ENCODE data around the gene QDPR.

Gene QDPR

GRCh38 chr4:17493619-17494018, 18.3 kb downstream of the QDPR start:
- Histone ChIP-seq H3K27ac (ENCODE audit: low read depth, low read length) (no peak overlapping the region), H3K4me3 (ENCODE audit: low read depth in 1 of 2, low read length in 2 of 2) (no peak overlapping the region), H3K9ac (ENCODE audit: low read depth in 1 of 2, low read length in 2 of 2) (no peak overlapping the region), H3K9me3 (ENCODE audit: control insufficient read depth in 1 of 2, low read length in 2 of 2) (no peaks in the 10 kb centered on the region), H3K4me1 (ENCODE audit: control insufficient read depth in 1 of 2, insufficient read depth in 2 of 2, low read length in 2 of 2) (peaks cover 8 to 9% of the 10 kb centered on the region in 2 donors), H3K27me3 (ENCODE audit: control insufficient read depth in 1 of 2, insufficient read depth in 2 of 2, low read length in 2 of 2) (no peaks in the 10 kb centered on the region), H3K36me3 (ENCODE audit: control insufficient read depth in 1 of 2, insufficient read depth in 2 of 2, low read length in 2 of 2) (peaks cover 30 to 69% of the 10 kb centered on the region in 2 donors)

GRCh38 chr4:17492876-17493275, 19.0 kb downstream of the QDPR start:
- peaks cover 8 to 9% of the 10 kb centered on the region in 2 donors for H3K4me1 ChIP-seq (ENCODE audit: control insufficient read depth in 1 of 2, insufficient read depth in 2 of 2, low read length in 2 of 2)
- no peak overlapping the region for H3K27ac ChIP-seq (ENCODE audit: low read depth, low read length)
- H3K9me3 ChIP-seq (ENCODE audit: control insufficient read depth in 1 of 2, low read length in 2 of 2), result no peaks in the 10 kb centered on the region
- no peaks in the 10 kb centered on the region for H3K27me3 ChIP-seq (ENCODE audit: control insufficient read depth in 1 of 2, insufficient read depth in 2 of 2, low read length in 2 of 2)
- peaks cover 23 to 66% of the 10 kb centered on the region in 2 donors for H3K36me3 ChIP-seq (ENCODE audit: control insufficient read depth in 1 of 2, insufficient read depth in 2 of 2, low read length in 2 of 2)
- H3K9ac ChIP-seq (ENCODE audit: low read depth in 1 of 2, low read length in 2 of 2), result no peak overlapping the region
- H3K4me3 ChIP-seq (ENCODE audit: low read depth in 1 of 2, low read length in 2 of 2), result no peak overlapping the region

DNA sequence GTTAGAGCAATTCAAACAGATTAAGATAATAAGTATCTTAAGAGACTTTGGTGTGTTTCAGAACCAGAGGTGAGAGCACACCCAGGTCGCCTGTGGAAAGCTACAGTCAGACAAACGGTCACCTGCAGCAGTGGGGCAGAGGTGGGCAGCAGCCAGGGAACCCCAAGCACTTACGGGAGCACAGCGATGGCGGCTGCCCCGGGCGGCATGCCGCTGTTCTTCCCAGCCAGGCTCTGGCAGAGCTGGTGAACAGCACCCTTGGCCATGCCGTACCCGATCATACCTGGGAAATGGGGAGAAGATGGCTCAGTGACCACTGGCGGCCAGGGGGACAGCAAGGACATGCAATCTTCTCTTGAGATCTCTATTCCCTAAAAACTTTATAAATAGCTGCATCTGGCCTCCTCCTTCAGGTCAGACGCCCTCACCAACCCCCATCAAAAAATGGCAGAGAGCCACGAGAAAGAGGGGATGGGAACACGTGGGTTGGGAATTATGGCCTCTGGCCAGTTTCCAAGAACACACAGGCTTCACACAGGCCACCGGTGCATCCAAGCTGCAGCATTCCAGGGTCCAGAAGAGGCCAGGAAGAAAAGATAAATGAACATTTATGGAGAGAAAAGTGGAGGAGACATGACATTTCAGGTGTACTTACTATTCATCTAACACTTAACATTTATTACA, 19.7 kb downstream of the QDPR start:
- H3K36me3 ChIP-seq (ENCODE audit: control insufficient read depth in 1 of 2, insufficient read depth in 2 of 2, low read length in 2 of 2), result peaks cover 20 to 62% of the 10 kb centered on the region in 2 donors
- H3K27ac ChIP-seq (ENCODE audit: low read depth, low read length), result no peak overlapping the region
- H3K9ac ChIP-seq (ENCODE audit: low read depth in 1 of 2, low read length in 2 of 2), result no peak overlapping the region
- no peaks in the 10 kb centered on the region for H3K27me3 ChIP-seq (ENCODE audit: control insufficient read depth in 1 of 2, insufficient read depth in 2 of 2, low read length in 2 of 2)
- no peak overlapping the region for H3K4me3 ChIP-seq (ENCODE audit: low read depth in 1 of 2, low read length in 2 of 2)
- no peaks in the 10 kb centered on the region for H3K9me3 ChIP-seq (ENCODE audit: control insufficient read depth in 1 of 2, low read length in 2 of 2)
- peaks cover 8 to 9% of the 10 kb centered on the region in 2 donors for H3K4me1 ChIP-seq (ENCODE audit: control insufficient read depth in 1 of 2, insufficient read depth in 2 of 2, low read length in 2 of 2)

GRCh38 chr4:17491196-17491595, 20.7 kb downstream of the QDPR start:
- Histone ChIP-seq H3K9me3 (ENCODE audit: control insufficient read depth in 1 of 2, low read length in 2 of 2) (no peaks in the 10 kb centered on the region), H3K4me1 (ENCODE audit: control insufficient read depth in 1 of 2, insufficient read depth in 2 of 2, low read length in 2 of 2) (peaks cover 8 to 9% of the 10 kb centered on the region in 2 donors), H3K4me3 (ENCODE audit: low read depth in 1 of 2, low read length in 2 of 2) (no peak overlapping the region), H3K36me3 (ENCODE audit: control insufficient read depth in 1 of 2, insufficient read depth in 2 of 2, low read length in 2 of 2) (peaks cover 27 to 67% of the 10 kb centered on the region in 2 donors), H3K27ac (ENCODE audit: low read depth, low read length) (no peak overlapping the region), H3K27me3 (ENCODE audit: control insufficient read depth in 1 of 2, insufficient read depth in 2 of 2, low read length in 2 of 2) (no peaks in the 10 kb centered on the region), H3K9ac (ENCODE audit: low read depth in 1 of 2, low read length in 2 of 2) (no peak overlapping the region)

GRCh38 chr4:17490575-17491059, 21.3 kb downstream of the QDPR start:
- no peaks in the 10 kb centered on the region for H3K9me3 ChIP-seq (ENCODE audit: control insufficient read depth in 1 of 2, low read length in 2 of 2)
- H3K9ac ChIP-seq (ENCODE audit: low read depth in 1 of 2, low read length in 2 of 2), result no peak overlapping the region
- H3K27ac ChIP-seq (ENCODE audit: low read depth, low read length), result no peak overlapping the region
- peaks cover 8 to 9% of the 10 kb centered on the region in 2 donors for H3K4me1 ChIP-seq (ENCODE audit: control insufficient read depth in 1 of 2, insufficient read depth in 2 of 2, low read length in 2 of 2)
- peaks cover 28 to 65% of the 10 kb centered on the region in 2 donors for H3K36me3 ChIP-seq (ENCODE audit: control insufficient read depth in 1 of 2, insufficient read depth in 2 of 2, low read length in 2 of 2)
- H3K27me3 ChIP-seq (ENCODE audit: control insufficient read depth in 1 of 2, insufficient read depth in 2 of 2, low read length in 2 of 2), result no peaks in the 10 kb centered on the region
- H3K4me3 ChIP-seq (ENCODE audit: low read depth in 1 of 2, low read length in 2 of 2), result no peak overlapping the region

GRCh38 chr4:17489721-17490120, 22.2 kb downstream of the QDPR start:
- no peak overlapping the region for H3K9ac ChIP-seq (ENCODE audit: low read depth in 1 of 2, low read length in 2 of 2)
- H3K27me3 ChIP-seq (ENCODE audit: control insufficient read depth in 1 of 2, insufficient read depth in 2 of 2, low read length in 2 of 2), result no peaks in the 10 kb centered on the region
- H3K9me3 ChIP-seq (ENCODE audit: control insufficient read depth in 1 of 2, low read length in 2 of 2), result no peaks in the 10 kb centered on the region
- H3K4me3 ChIP-seq (ENCODE audit: low read depth in 1 of 2, low read length in 2 of 2), result no peak overlapping the region
- H3K4me1 ChIP-seq (ENCODE audit: control insufficient read depth in 1 of 2, insufficient read depth in 2 of 2, low read length in 2 of 2), result peaks cover 8 to 9% of the 10 kb centered on the region in 2 donors
- no peak overlapping the region for H3K27ac ChIP-seq (ENCODE audit: low read depth, low read length)
- H3K36me3 ChIP-seq (ENCODE audit: control insufficient read depth in 1 of 2, insufficient read depth in 2 of 2, low read length in 2 of 2), result peaks cover 28 to 61% of the 10 kb centered on the region in 2 donors

GRCh38 chr4:17489123-17489522, 22.8 kb downstream of the QDPR start:
- Histone ChIP-seq H3K9ac (ENCODE audit: low read depth in 1 of 2, low read length in 2 of 2) (no peak overlapping the region), H3K9me3 (ENCODE audit: control insufficient read depth in 1 of 2, low read length in 2 of 2) (no peaks in the 10 kb centered on the region), H3K27me3 (ENCODE audit: control insufficient read depth in 1 of 2, insufficient read depth in 2 of 2, low read length in 2 of 2) (no peaks in the 10 kb centered on the region), H3K4me3 (ENCODE audit: low read depth in 1 of 2, low read length in 2 of 2) (no peak overlapping the region), H3K36me3 (ENCODE audit: control insufficient read depth in 1 of 2, insufficient read depth in 2 of 2, low read length in 2 of 2) (peaks cover 30 to 59% of the 10 kb centered on the region in 2 donors), H3K27ac (ENCODE audit: low read depth, low read length) (no peak overlapping the region), H3K4me1 (ENCODE audit: control insufficient read depth in 1 of 2, insufficient read depth in 2 of 2, low read length in 2 of 2) (peaks cover 8 to 9% of the 10 kb centered on the region in 2 donors)

DNA sequence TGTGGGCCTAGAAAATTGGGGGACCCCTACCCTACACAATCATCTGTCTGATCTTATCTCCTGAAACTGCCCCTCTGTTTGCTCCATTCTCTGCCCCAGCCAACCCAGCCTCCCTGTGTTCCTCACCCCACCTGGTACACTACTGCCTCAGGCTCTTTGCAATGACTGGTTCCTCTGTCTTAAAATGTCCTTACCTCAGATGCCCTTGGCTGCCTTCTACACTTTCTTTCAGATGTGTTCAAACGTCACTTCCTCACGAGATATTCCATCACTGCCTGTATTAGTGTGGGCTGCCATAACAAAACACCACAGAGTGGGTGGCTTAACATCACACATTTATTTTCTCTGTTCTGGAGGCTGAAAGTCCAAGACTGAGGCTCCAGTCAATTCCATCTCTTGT, 29.2 kb downstream of the QDPR start:
- no peak overlapping the region for H3K4me3 ChIP-seq (ENCODE audit: low read depth in 1 of 2, low read length in 2 of 2)
- no peak overlapping the region for H3K9ac ChIP-seq (ENCODE audit: low read depth in 1 of 2, low read length in 2 of 2)
- no peaks in the 10 kb centered on the region for H3K27me3 ChIP-seq (ENCODE audit: control insufficient read depth in 1 of 2, insufficient read depth in 2 of 2, low read length in 2 of 2)
- H3K27ac ChIP-seq (ENCODE audit: low read depth, low read length), result no peak overlapping the region
- H3K9me3 ChIP-seq (ENCODE audit: control insufficient read depth in 1 of 2, low read length in 2 of 2), result peaks cover 3 to 12% of the 10 kb centered on the region in 2 donors
- H3K36me3 ChIP-seq (ENCODE audit: control insufficient read depth in 1 of 2, insufficient read depth in 2 of 2, low read length in 2 of 2), result peaks cover 10 to 30% of the 10 kb centered on the region in 2 donors
- no peaks in the 10 kb centered on the region for H3K4me1 ChIP-seq (ENCODE audit: control insufficient read depth in 1 of 2, insufficient read depth in 2 of 2, low read length in 2 of 2)

DNA sequence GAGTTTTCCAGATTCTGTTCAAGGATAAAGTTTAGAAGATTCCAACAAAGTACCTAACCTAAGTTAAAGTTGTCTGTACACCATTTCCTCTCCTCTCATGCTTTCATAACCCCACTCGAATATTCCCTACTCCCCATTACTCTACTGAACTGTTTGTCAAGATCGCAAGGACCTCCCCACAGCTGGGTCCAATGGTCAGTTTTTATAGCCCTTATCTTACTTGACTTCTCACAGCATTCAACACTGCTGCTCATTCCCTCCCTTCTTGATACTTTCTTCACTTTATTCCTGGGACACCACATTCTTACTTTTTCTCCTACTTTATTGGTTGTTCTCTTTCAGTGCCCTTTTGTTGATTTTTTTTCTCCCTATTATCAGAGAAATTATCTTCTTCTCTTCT, 30.9 kb downstream of the QDPR start:
- no peaks in the 10 kb centered on the region for H3K4me1 ChIP-seq (ENCODE audit: control insufficient read depth in 1 of 2, insufficient read depth in 2 of 2, low read length in 2 of 2)
- H3K9me3 ChIP-seq (ENCODE audit: control insufficient read depth in 1 of 2, low read length in 2 of 2), result peaks cover 3 to 12% of the 10 kb centered on the region in 2 donors
- H3K9ac ChIP-seq (ENCODE audit: low read depth in 1 of 2, low read length in 2 of 2), result no peak overlapping the region
- H3K27me3 ChIP-seq (ENCODE audit: control insufficient read depth in 1 of 2, insufficient read depth in 2 of 2, low read length in 2 of 2), result no peaks in the 10 kb centered on the region
- H3K27ac ChIP-seq (ENCODE audit: low read depth, low read length), result no peak overlapping the region
- peaks cover 2 to 19% of the 10 kb centered on the region in 2 donors for H3K36me3 ChIP-seq (ENCODE audit: control insufficient read depth in 1 of 2, insufficient read depth in 2 of 2, low read length in 2 of 2)
- H3K4me3 ChIP-seq (ENCODE audit: low read depth in 1 of 2, low read length in 2 of 2), result no peak overlapping the region

DNA sequence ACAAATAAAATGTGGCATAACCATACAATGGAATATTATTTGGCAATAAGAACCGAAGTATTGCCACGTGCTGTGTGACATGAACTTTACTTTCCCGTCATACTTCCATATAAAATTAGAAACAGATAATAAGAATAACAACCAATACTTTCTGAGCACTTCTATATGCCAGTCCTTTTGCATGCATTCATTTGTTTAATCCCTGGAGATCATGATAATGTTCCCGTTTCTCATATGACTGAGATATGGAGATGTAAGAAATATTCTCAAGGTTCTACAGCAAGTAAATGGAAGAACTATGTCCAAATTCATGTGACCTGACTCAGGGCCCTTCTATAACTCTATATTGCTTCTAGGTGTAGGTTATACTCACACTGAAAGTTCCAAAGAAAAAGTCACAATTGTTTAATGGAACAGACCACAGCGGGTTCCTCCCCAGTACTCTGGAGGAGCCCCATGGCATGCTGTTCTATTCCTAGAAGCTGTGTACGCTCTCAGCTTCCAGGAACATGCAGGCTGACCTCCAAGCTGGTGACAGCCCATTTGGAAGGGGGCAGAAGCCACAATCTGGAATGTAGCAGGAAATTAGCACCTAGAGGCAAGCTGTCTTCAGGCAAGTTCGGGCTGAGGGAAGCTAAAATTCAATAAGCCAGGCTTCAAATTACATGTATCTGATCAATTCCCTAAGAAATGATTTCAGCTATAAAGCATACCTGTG, 31.5 kb downstream of the QDPR start:
- Histone ChIP-seq H3K4me1 (ENCODE audit: control insufficient read depth in 1 of 2, insufficient read depth in 2 of 2, low read length in 2 of 2) (no peaks in the 10 kb centered on the region), H3K9me3 (ENCODE audit: control insufficient read depth in 1 of 2, low read length in 2 of 2) (peaks cover 3 to 12% of the 10 kb centered on the region in 2 donors), H3K27ac (ENCODE audit: low read depth, low read length) (no peak overlapping the region), H3K36me3 (ENCODE audit: control insufficient read depth in 1 of 2, insufficient read depth in 2 of 2, low read length in 2 of 2) (peaks cover 2 to 19% of the 10 kb centered on the region in 2 donors), H3K9ac (ENCODE audit: low read depth in 1 of 2, low read length in 2 of 2) (no peak overlapping the region), H3K27me3 (ENCODE audit: control insufficient read depth in 1 of 2, insufficient read depth in 2 of 2, low read length in 2 of 2) (no peaks in the 10 kb centered on the region), H3K4me3 (ENCODE audit: low read depth in 1 of 2, low read length in 2 of 2) (no peak overlapping the region)
